Measurements from ENCODE around the gene PASK.

The PASK gene

GRCh38 chr2:241068942-241069810 is 80.1 kb downstream of the PASK start:
- in situ Hi-C loops (cut with MboI; ENCODE audit: low sequenced_read_pairs) = no loop called here

GRCh38 chr2:241068136-241068941 is 80.9 kb downstream of the PASK start:
- in situ Hi-C loops (cut with MboI; ENCODE audit: low sequenced_read_pairs) = no loop called here

- in situ Hi-C loops (cut with MboI; ENCODE audit: low sequenced_read_pairs) = no loop called here
Measured at GRCh38 chr2:241067501-241068135, 81.7 kb downstream of the PASK start.

GRCh38 chr2:241066893-241067341 is 82.4 kb downstream of the PASK start:
- in situ Hi-C loops (cut with MboI; ENCODE audit: low sequenced_read_pairs) = no loop called here

GRCh38 chr2:241066171-241066892 is 82.9 kb downstream of the PASK start:
- in situ Hi-C loops (cut with MboI; ENCODE audit: low sequenced_read_pairs) = no loop called here

GRCh38 chr2:241065355-241065803 is 83.9 kb downstream of the PASK start:
- in situ Hi-C loops (cut with MboI; ENCODE audit: low sequenced_read_pairs) = no loop called here

- in situ Hi-C loops (cut with MboI; ENCODE audit: low sequenced_read_pairs) = no loop called here
Measured at GRCh38 chr2:241064802-241065354, 84.4 kb downstream of the PASK start.

GRCh38 chr2:241064008-241064801 is 85.1 kb downstream of the PASK start:
- in situ Hi-C loops (cut with MboI; ENCODE audit: low sequenced_read_pairs) = no loop called here

- in situ Hi-C loops (cut with MboI; ENCODE audit: low sequenced_read_pairs) = no loop called here
Measured at GRCh38 chr2:241063587-241063986, 85.7 kb downstream of the PASK start.

GRCh38 chr2:241063093-241063551 is 86.2 kb downstream of the PASK start:
- in situ Hi-C loops (cut with MboI; ENCODE audit: low sequenced_read_pairs) = no loop called here

- in situ Hi-C loops (cut with MboI; ENCODE audit: low sequenced_read_pairs) = no loop called here
Measured at GRCh38 chr2:241062389-241063092, 86.7 kb downstream of the PASK start.

GRCh38 chr2:241061275-241061674 is 88.0 kb downstream of the PASK start:
- in situ Hi-C loops (cut with MboI; ENCODE audit: low sequenced_read_pairs) = no loop called here
